Activated CD4-positive, alpha-beta memory T cell treated with anti-CD3 and anti-CD28 coated beads for 36 hours (primary cell): Measurements from ENCODE around the gene PSMD4. TPM values are rescaled to one million over a fixed set of nuclear protein-coding genes. Genes with fewer than 3 reads are reported as not detected.

Experiments
- CTCF ChIA-PET: fragments of 350-600 bp; sonication (Branson Sonifier 250); formaldehyde crosslinking; loops from one replicate; lab custom pipeline; 2021; ENCODE audit warnings: antibody characterized with exemption, inconsistent platforms; lab: Charles Lee
- POLR2A ChIA-PET: fragments of 350-600 bp; sonication (Branson Sonifier 250); formaldehyde crosslinking; loops from one replicate; lab custom pipeline; 2021; ENCODE audit warnings: antibody characterized with exemption; lab: Charles Lee
- DNase-seq: peaks from one replicate; pipeline ENCODE4 v3.0.0-alpha.2; 2020
- H3K27ac Mint-ChIP-seq: one replicate; pipeline ENCODE4 v1.8.0; 2021; ENCODE audit warnings: mixed read lengths
- H3K27me3 Mint-ChIP-seq: one replicate; pipeline ENCODE4 v1.8.0; 2021; ENCODE audit warnings: mixed read lengths
- H3K36me3 Mint-ChIP-seq: one replicate; pipeline ENCODE4 v1.8.0; 2021; ENCODE audit warnings: mixed read lengths
- H3K4me1 Mint-ChIP-seq: one replicate; pipeline ENCODE4 v1.8.0; 2021; ENCODE audit warnings: low read depth, mixed read lengths
- H3K4me3 Mint-ChIP-seq: one replicate; pipeline ENCODE4 v1.8.0; 2021; ENCODE audit warnings: mild to moderate bottlenecking, mixed read lengths
- H3K9me3 Mint-ChIP-seq: one replicate; pipeline ENCODE4 v1.8.0; 2021; ENCODE audit warnings: mixed read lengths
- intact Hi-C: fragments of 100-400 bp; cut with micrococcal nuclease; formaldehyde crosslinking; loops from one replicate; pipeline ENCODE4 v1.15.1; 2023
- total RNA-seq, 2 experiments: library from RNA; stranded (reverse); gene quantifications; one replicate each; pipeline ENCODE4 v1.2.3, GENCODE V29; 2021

The PSMD4 gene
- total RNA-seq, 2 experiments from 2014 or later = 212 to 227 TPM

- H3K4me1 Mint-ChIP-seq = peaks cover 15% of the 10 kb centered on the region
- CTCF ChIA-PET = no interaction called here
Observed at GRCh38 chr1:151288502-151288901, 34.0 kb downstream of the PSMD4 start.

GRCh38 chr1:151289080-151289935 is 34.8 kb downstream of the PSMD4 start:
- H3K4me1 Mint-ChIP-seq = peaks cover 7% of the 10 kb centered on the region
- no peaks in the 10 kb centered on the region for H3K27me3 Mint-ChIP-seq
- peak overlapping the region; percentile 13 for H3K27ac Mint-ChIP-seq
- ChIA-PET CTCF (no interaction called here), POLR2A (no interaction called here)
- intact Hi-C loops = no loop called here
- no peak overlapping the region for H3K4me3 Mint-ChIP-seq
- H3K36me3 Mint-ChIP-seq = peaks cover 39% of the 10 kb centered on the region
- H3K9me3 Mint-ChIP-seq = no peaks in the 10 kb centered on the region
- no peak for DNase-seq

More at GRCh38 chr1:151288502-151288901, 34.0 kb downstream of the PSMD4 start:
- no peaks in the 10 kb centered on the region for H3K9me3 Mint-ChIP-seq
- H3K36me3 Mint-ChIP-seq = peaks cover 36% of the 10 kb centered on the region
- no peak overlapping the region for H3K4me3 Mint-ChIP-seq
- no peaks in the 10 kb centered on the region for H3K27me3 Mint-ChIP-seq
- H3K27ac Mint-ChIP-seq = no peak overlapping the region
- DNase-seq = no peak
- POLR2A ChIA-PET = no interaction called here
- intact Hi-C loops = no loop called here

- H3K4me1 Mint-ChIP-seq = peaks cover 3% of the 10 kb centered on the region
- ChIA-PET CTCF (no interaction called here), POLR2A (no interaction called here)
- no peaks in the 10 kb centered on the region for H3K27me3 Mint-ChIP-seq
- intact Hi-C loops = no loop called here
- no peak overlapping the region for H3K4me3 Mint-ChIP-seq
- no peak overlapping the region for H3K27ac Mint-ChIP-seq
- no peak for DNase-seq
- H3K36me3 Mint-ChIP-seq = peaks cover 40% of the 10 kb centered on the region
- H3K9me3 Mint-ChIP-seq = no peaks in the 10 kb centered on the region
Observed at GRCh38 chr1:151289991-151290708, 35.6 kb downstream of the PSMD4 start.

GRCh38 chr1:151290709-151291303 is 36.3 kb downstream of the PSMD4 start:
- Mint-ChIP-seq H3K4me1 (peaks cover 3% of the 10 kb centered on the region), H3K36me3 (peaks cover 41% of the 10 kb centered on the region), H3K27me3 (no peaks in the 10 kb centered on the region), H3K4me3 (no peak overlapping the region), H3K9me3 (no peaks in the 10 kb centered on the region), H3K27ac (no peak overlapping the region)
- ChIA-PET CTCF (no interaction called here), POLR2A (no interaction called here)
- intact Hi-C loops = no loop called here
- DNase-seq = no peak

- intact Hi-C loops = no loop called here
- no peak overlapping the region for H3K4me3 Mint-ChIP-seq
- no peaks in the 10 kb centered on the region for H3K9me3 Mint-ChIP-seq
- CTCF ChIA-PET = interaction anchor here (0.8 to 4.8 kb wide), 3 partner anchors 9 to 47 kb away, joined by 3 to 38 read pairs (median 8); no protein-coding TSS in a partner anchor
- peaks cover 3% of the 10 kb centered on the region for H3K4me1 Mint-ChIP-seq
- peaks cover 33% of the 10 kb centered on the region for H3K36me3 Mint-ChIP-seq
- H3K27ac Mint-ChIP-seq = no peak overlapping the region
- H3K27me3 Mint-ChIP-seq = no peaks in the 10 kb centered on the region
- no peak for DNase-seq
- POLR2A ChIA-PET = interaction anchor here (1.9 to 2.4 kb wide), 2 partner anchors 9 to 11 kb away, joined by 6 to 8 read pairs; partner anchors contain the start of gene ZNF687
Observed at GRCh38 chr1:151292207-151293030, 37.9 kb downstream of the PSMD4 start.

- no peak for DNase-seq
- no peak overlapping the region for H3K27ac Mint-ChIP-seq
- POLR2A ChIA-PET = interaction anchor here (0.9 to 2.4 kb wide), 3 partner anchors 10 to 19 kb away, joined by 4 to 8 read pairs (median 6); partner anchors contain the start of gene ZNF687
- peaks cover 35% of the 10 kb centered on the region for H3K36me3 Mint-ChIP-seq
- H3K4me1 Mint-ChIP-seq = peaks cover 3% of the 10 kb centered on the region
- CTCF ChIA-PET = interaction anchor here (1.5 to 4.8 kb wide), 2 partner anchors 8 to 47 kb away, joined by 8 to 38 read pairs; no protein-coding TSS in a partner anchor
- H3K4me3 Mint-ChIP-seq = no peak overlapping the region
- intact Hi-C loops = no loop called here
- no peaks in the 10 kb centered on the region for H3K27me3 Mint-ChIP-seq
- H3K9me3 Mint-ChIP-seq = no peaks in the 10 kb centered on the region
Observed at GRCh38 chr1:151293093-151293492, 38.6 kb downstream of the PSMD4 start.

- Mint-ChIP-seq H3K9me3 (no peaks in the 10 kb centered on the region), H3K27me3 (no peaks in the 10 kb centered on the region), H3K4me1 (no peaks in the 10 kb centered on the region), H3K4me3 (no peak overlapping the region), H3K27ac (no peak overlapping the region), H3K36me3 (peaks cover 36% of the 10 kb centered on the region)
- intact Hi-C loops = no loop called here
- ChIA-PET POLR2A (no interaction called here), CTCF (interaction anchor here (0.9 to 4.8 kb wide), 3 partner anchors 12 to 45 kb away, joined by 3 to 38 read pairs (median 4); no protein-coding TSS in a partner anchor)
- DNase-seq = no peak
Observed at GRCh38 chr1:151294742-151295462, 40.4 kb downstream of the PSMD4 start.

- intact Hi-C loops = loop anchor here (2.0 kb wide), 1 partner anchor 89 kb away; the partner anchor contains the start of gene PSMB4
- Mint-ChIP-seq H3K27me3 (no peaks in the 10 kb centered on the region), H3K36me3 (peaks cover 42% of the 10 kb centered on the region), H3K9me3 (no peaks in the 10 kb centered on the region), H3K4me3 (no peak overlapping the region), H3K27ac (no peak overlapping the region), H3K4me1 (peaks cover 39% of the 10 kb centered on the region)
- ChIA-PET POLR2A (interaction anchor here (1.4 to 3.9 kb wide), 2 partner anchors 17 to 29 kb away, joined by 7 to 41 read pairs; partner anchors contain the start of gene PI4KB), CTCF (interaction anchor here (1.8 to 6.2 kb wide), 3 partner anchors 9 to 210 kb away, joined by 4 to 88 read pairs (median 58); no protein-coding TSS in a partner anchor)
- no peak for DNase-seq
Observed at GRCh38 chr1:151309811-151310323, 55.3 kb downstream of the PSMD4 start.

GRCh38 chr1:151311011-151311410 is 56.5 kb downstream of the PSMD4 start:
- peaks cover 40% of the 10 kb centered on the region for H3K36me3 Mint-ChIP-seq
- no peak for DNase-seq
- ChIA-PET POLR2A (interaction anchor here (0.6 to 3.9 kb wide), 14 partner anchors 9 to 1077 kb away, joined by 3 to 41 read pairs (median 4); partner anchors contain the start of genes PI4KB, PSMB4 and ZNF687), CTCF (interaction anchor here (0.9 to 6.2 kb wide), 8 partner anchors 10 to 211 kb away, joined by 4 to 88 read pairs (median 6); partner anchors contain the start of genes PI4KB and PSMB4)
- intact Hi-C loops = loop anchor here (1.0 to 2.0 kb wide), 4 partner anchors 16 to 88 kb away; partner anchors contain the start of genes PI4KB, PSMB4 and RFX5
- H3K9me3 Mint-ChIP-seq = no peaks in the 10 kb centered on the region
- H3K4me3 Mint-ChIP-seq = no peak overlapping the region
- H3K27ac Mint-ChIP-seq = peak overlapping the region; percentile 97
- peaks cover 41% of the 10 kb centered on the region for H3K4me1 Mint-ChIP-seq
- H3K27me3 Mint-ChIP-seq = no peaks in the 10 kb centered on the region
